ENCODE results near the gene SIMC1.

DNA sequence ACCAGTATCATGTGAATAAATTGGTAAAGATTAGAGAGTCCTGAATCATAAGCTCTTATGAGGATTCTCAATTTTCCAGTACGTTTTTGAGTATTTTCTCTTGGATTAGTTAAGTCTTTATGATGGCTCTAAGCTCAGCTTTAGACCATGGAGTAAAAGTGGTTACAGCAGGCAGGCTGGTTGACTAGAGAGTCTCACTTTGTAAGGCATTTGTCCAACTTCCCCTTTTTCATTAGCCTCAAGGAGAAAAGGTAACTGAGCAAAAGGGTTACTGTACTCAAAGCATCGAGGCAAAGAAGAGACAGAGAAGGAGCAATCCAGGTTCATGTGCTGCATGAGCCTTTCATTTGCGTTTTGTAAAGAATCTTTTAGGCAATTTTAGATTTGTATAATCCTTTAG lies 141.7 kb downstream of the SIMC1 start:
- TF ChIP-seq, protein P1, sequence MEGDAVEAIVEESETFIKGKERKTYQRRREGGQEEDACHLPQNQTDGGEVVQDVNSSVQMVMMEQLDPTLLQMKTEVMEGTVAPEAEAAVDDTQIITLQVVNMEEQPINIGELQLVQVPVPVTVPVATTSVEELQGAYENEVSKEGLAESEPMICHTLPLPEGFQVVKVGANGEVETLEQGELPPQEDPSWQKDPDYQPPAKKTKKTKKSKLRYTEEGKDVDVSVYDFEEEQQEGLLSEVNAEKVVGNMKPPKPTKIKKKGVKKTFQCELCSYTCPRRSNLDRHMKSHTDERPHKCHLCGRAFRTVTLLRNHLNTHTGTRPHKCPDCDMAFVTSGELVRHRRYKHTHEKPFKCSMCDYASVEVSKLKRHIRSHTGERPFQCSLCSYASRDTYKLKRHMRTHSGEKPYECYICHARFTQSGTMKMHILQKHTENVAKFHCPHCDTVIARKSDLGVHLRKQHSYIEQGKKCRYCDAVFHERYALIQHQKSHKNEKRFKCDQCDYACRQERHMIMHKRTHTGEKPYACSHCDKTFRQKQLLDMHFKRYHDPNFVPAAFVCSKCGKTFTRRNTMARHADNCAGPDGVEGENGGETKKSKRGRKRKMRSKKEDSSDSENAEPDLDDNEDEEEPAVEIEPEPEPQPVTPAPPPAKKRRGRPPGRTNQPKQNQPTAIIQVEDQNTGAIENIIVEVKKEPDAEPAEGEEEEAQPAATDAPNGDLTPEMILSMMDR (IDR thresholded peaks at IDR 0.05; ENCODE audit: extremely low read depth in 1 of 2, insufficient read depth in 1 of 2, low read depth in 1 of 2, low read length in 2 of 2) = no peak
- no peak for TF ChIP-seq POLR2AphosphoS5 (IDR thresholded peaks at IDR 0.05; ENCODE audit: insufficient read depth, low read depth, low read length)
- no peak for TF ChIP-seq JUN (IDR thresholded peaks at IDR 0.05; ENCODE audit: borderline replicate concordance, insufficient read depth, insufficient read length, low read depth)
- TF ChIP-seq MAX (IDR thresholded peaks at IDR 0.05; ENCODE audit: insufficient read depth, insufficient read length) = no peak
- no peak for TF ChIP-seq POLR2A (IDR thresholded peaks at IDR 0.05; ENCODE audit: low read depth, low read length)
- no peak for TF ChIP-seq MYC (IDR thresholded peaks at IDR 0.05; ENCODE audit: low read depth, low read length)
- TF ChIP-seq EZH2 (IDR thresholded peaks at IDR 0.05; ENCODE audit: borderline replicate concordance, low read depth, low read length, severe bottlenecking) = no peak

All from endothelial cell of umbilical vein (primary cell).